ENCODE data around the gene ZNF430. TPM values are rescaled to one million over a fixed set of nuclear protein-coding genes. Genes with fewer than 3 reads are reported as not detected.

Gene ZNF430
- polyA plus RNA-seq, 1 donor (not counting 4 experiments of a cell fraction or from before 2014, with no cell fraction given), result 11.8 TPM

- Histone ChIP-seq H3K4me2 (ENCODE audit: control insufficient read depth, extremely low read depth, insufficient read depth, low read depth, low read length) (no peak overlapping the region), H3K27ac (ENCODE audit: control insufficient read depth, insufficient read depth, low read length) (no peak overlapping the region), H3K79me2 (ENCODE audit: control insufficient read depth, insufficient read depth, low read length) (peaks cover 83% of the 10 kb centered on the region), H3K27me3 (ENCODE audit: control insufficient read depth, extremely low read depth, insufficient read depth, low read length) (no peaks in the 10 kb centered on the region), H2AFZ (ENCODE audit: control insufficient read depth, low read length) (no peak overlapping the region), H3K36me3 (ENCODE audit: control insufficient read depth in 2 of 2, extremely low read depth in 1 of 2, insufficient read depth in 2 of 2, low read length in 2 of 2) (peaks cover 8 to 13% of the 10 kb centered on the region in 2 experiments), H3K9ac (ENCODE audit: control insufficient read depth, extremely low read depth, insufficient read depth, low read length) (no peak overlapping the region), H3K4me3 (ENCODE audit: control insufficient read depth in 2 of 3, extremely low read depth in 1 of 3, insufficient read depth in 2 of 3, low read depth in 1 of 3, low read length in 3 of 3) (no peak overlapping the region), H3K9me1 (ENCODE audit: control insufficient read depth, extremely low read depth, insufficient read depth, low read length) (no peaks in the 10 kb centered on the region), H3K4me1 (ENCODE audit: control insufficient read depth, extremely low read depth, insufficient read depth, low read length) (no peaks in the 10 kb centered on the region), H3K9me3 (ENCODE audit: control insufficient read depth, low read depth, low read length) (no peaks in the 10 kb centered on the region), H4K20me1 (ENCODE audit: control insufficient read depth, extremely low read depth, insufficient read depth, low read length) (no peaks in the 10 kb centered on the region)
- dilution Hi-C loops (cut with MboI; ENCODE audit: extremely low pct_ligation_motif_present, low sequenced_read_pairs), result no loop called here
- no peak for TF ChIP-seq CTCF (optimal IDR thresholded peaks at IDR 0.05 in 1 of 3, IDR thresholded peaks at IDR 0.05 in 1 of 3, conservative IDR thresholded peaks at IDR 0.05 in 1 of 3; ENCODE audit: extremely low read depth in 1 of 3, insufficient read depth in 2 of 3, low read length in 3 of 3)
- TF ChIP-seq EZH2 (IDR thresholded peaks at IDR 0.05; ENCODE audit: low read length), result no peak
- no peak for FAIRE-seq
- DNase-seq (ENCODE audit: low read depth, low spot score), result no peak
These were observed 8.5 kb downstream of the ZNF430 start for GRCh38 chr19:21028969-21029268.

- H3K4me2 ChIP-seq (ENCODE audit: control insufficient read depth, extremely low read depth, insufficient read depth, low read depth, low read length), result no peak overlapping the region
- no peaks in the 10 kb centered on the region for H3K9me1 ChIP-seq (ENCODE audit: control insufficient read depth, extremely low read depth, insufficient read depth, low read length)
- no peak overlapping the region for H3K9ac ChIP-seq (ENCODE audit: control insufficient read depth, extremely low read depth, insufficient read depth, low read length)
- H3K4me3 ChIP-seq (ENCODE audit: control insufficient read depth in 2 of 3, extremely low read depth in 1 of 3, insufficient read depth in 2 of 3, low read depth in 1 of 3, low read length in 3 of 3), result no peak overlapping the region
- dilution Hi-C loops (cut with MboI; ENCODE audit: extremely low pct_ligation_motif_present, low sequenced_read_pairs), result no loop called here
- H4K20me1 ChIP-seq (ENCODE audit: control insufficient read depth, extremely low read depth, insufficient read depth, low read length), result no peaks in the 10 kb centered on the region
- H2AFZ ChIP-seq (ENCODE audit: control insufficient read depth, low read length), result no peak overlapping the region
- no peak for TF ChIP-seq CTCF (optimal IDR thresholded peaks at IDR 0.05 in 1 of 3, IDR thresholded peaks at IDR 0.05 in 1 of 3, conservative IDR thresholded peaks at IDR 0.05 in 1 of 3; ENCODE audit: extremely low read depth in 1 of 3, insufficient read depth in 2 of 3, low read length in 3 of 3)
- no peak for TF ChIP-seq EZH2 (IDR thresholded peaks at IDR 0.05; ENCODE audit: low read length)
- no peaks in the 10 kb centered on the region for H3K4me1 ChIP-seq (ENCODE audit: control insufficient read depth, extremely low read depth, insufficient read depth, low read length)
- peaks cover 49% of the 10 kb centered on the region for H3K79me2 ChIP-seq (ENCODE audit: control insufficient read depth, insufficient read depth, low read length)
- H3K36me3 ChIP-seq (ENCODE audit: control insufficient read depth in 2 of 2, extremely low read depth in 1 of 2, insufficient read depth in 2 of 2, low read length in 2 of 2), result peaks cover 0 to 2% of the 10 kb centered on the region in 2 experiments
- no peaks in the 10 kb centered on the region for H3K27me3 ChIP-seq (ENCODE audit: control insufficient read depth, extremely low read depth, insufficient read depth, low read length)
- no peak overlapping the region for H3K27ac ChIP-seq (ENCODE audit: control insufficient read depth, insufficient read depth, low read length)
- FAIRE-seq (no peak), DNase-seq (ENCODE audit: low read depth, low spot score) (no peak)
- H3K9me3 ChIP-seq (ENCODE audit: control insufficient read depth, low read depth, low read length), result no peaks in the 10 kb centered on the region
These were observed 24.6 kb downstream of the ZNF430 start for GRCh38 chr19:21045028-21045427.

All from keratinocyte (primary cell).